WTC11 (cell line): Measurements from ENCODE around the gene S100PBP.

Experiments used
- TEAD4 ChIP-seq: sonication (generic); formaldehyde crosslinking; IDR thresholded peaks from 2 replicates; pipeline ENCODE4 v1.8.0; 2022; ENCODE audit warnings: mild to moderate bottlenecking, missing genetic modification reagents
- TF ChIP-seq, protein P1 (sequence below): sonication (generic); formaldehyde crosslinking; IDR thresholded peaks from 2 replicates; pipeline ENCODE4 v1.8.1; 2023; ENCODE audit warnings: mild to moderate bottlenecking, missing genetic modification reagents
- TF ChIP-seq, protein P2 (sequence below): fragments of 250-450 bp; sonication (Bioruptor Pico); IDR thresholded peaks from 2 replicates; pipeline ENCODE4 v2.1.2; 2022; ENCODE audit warnings: mild to moderate bottlenecking, moderate library complexity

DNA sequence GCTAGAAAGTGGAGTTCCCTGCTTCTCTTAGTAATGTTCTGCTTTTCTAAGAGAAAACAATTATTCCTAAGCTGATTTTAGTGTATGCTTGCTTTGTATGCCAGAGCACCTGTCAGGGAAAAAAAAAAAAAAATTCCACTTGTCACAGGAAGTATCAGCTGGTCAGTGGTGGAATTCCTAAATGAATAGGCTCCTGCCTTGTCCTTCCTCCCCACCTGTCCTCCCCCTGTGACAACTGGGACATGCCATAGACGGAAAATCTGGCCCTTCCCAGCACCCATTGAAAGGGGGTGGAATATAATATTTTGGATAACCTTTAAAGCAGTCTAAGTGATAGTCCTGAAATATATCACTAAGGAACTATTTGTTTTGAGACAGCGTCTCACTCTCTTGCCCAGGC, 42.5 kb downstream of the S100PBP start:
- TF ChIP-seq, protein P1, sequence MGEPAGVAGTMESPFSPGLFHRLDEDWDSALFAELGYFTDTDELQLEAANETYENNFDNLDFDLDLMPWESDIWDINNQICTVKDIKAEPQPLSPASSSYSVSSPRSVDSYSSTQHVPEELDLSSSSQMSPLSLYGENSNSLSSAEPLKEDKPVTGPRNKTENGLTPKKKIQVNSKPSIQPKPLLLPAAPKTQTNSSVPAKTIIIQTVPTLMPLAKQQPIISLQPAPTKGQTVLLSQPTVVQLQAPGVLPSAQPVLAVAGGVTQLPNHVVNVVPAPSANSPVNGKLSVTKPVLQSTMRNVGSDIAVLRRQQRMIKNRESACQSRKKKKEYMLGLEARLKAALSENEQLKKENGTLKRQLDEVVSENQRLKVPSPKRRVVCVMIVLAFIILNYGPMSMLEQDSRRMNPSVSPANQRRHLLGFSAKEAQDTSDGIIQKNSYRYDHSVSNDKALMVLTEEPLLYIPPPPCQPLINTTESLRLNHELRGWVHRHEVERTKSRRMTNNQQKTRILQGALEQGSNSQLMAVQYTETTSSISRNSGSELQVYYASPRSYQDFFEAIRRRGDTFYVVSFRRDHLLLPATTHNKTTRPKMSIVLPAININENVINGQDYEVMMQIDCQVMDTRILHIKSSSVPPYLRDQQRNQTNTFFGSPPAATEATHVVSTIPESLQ: no peak
- no peak for TF ChIP-seq TEAD4 (CRISPR knock-in tag)
- TF ChIP-seq, protein P2, sequence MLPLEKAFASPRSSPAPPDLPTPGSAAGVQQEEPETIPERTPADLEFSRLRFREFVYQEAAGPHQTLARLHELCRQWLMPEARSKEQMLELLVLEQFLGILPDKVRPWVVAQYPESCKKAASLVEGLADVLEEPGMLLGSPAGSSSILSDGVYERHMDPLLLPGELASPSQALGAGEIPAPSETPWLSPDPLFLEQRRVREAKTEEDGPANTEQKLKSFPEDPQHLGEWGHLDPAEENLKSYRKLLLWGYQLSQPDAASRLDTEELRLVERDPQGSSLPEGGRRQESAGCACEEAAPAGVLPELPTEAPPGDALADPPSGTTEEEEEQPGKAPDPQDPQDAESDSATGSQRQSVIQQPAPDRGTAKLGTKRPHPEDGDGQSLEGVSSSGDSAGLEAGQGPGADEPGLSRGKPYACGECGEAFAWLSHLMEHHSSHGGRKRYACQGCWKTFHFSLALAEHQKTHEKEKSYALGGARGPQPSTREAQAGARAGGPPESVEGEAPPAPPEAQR (CRISPR knock-in tag): no peak
